Measurements from ENCODE around the gene ERBIN.

GRCh38 chr5:66074901-66075300, 148.5 kb downstream of the ERBIN start:
- TF ChIP-seq YY1 (IDR thresholded peaks at IDR 0.05; ENCODE audit: insufficient read depth, insufficient read length) (no peak), ZNF274 (IDR thresholded peaks at IDR 0.05; ENCODE audit: low read depth, low read length) (no peak)

All from NT2/D1 (cell line).